Thoracic aorta (tissue), 2 donors: Measurements from ENCODE around the gene ATP10A. TPM values are rescaled to one million over a fixed set of nuclear protein-coding genes. Genes with fewer than 3 reads are reported as not detected.

Experiments used
- ATAC-seq: fragments of 150-250 bp; one replicate; pipeline ENCODE4 v1.8.0; 2017; ENCODE audit warnings: low read depth; ENCODE audit not compliant: insufficient number of reproducible peaks, low FRiP score
- DNase-seq: peaks from one replicate; pipeline ENCODE4 v3.0.0-alpha.2; 2020; ENCODE audit warnings: low spot score
- H3K27ac ChIP-seq, 2 donors: fragments of 200-600 bp; sonication (generic); 1 replicate in 1 of 2; 2 replicates in 1 of 2; pipeline ENCODE4 v1.5.1; 2016; ENCODE audit warnings: mild to moderate bottlenecking in 2 of 2, moderate library complexity in 2 of 2
- H3K27me3 ChIP-seq: fragments of 200-600 bp; sonication (generic); replicated peaks from 2 replicates; pipeline ENCODE4 v1.6.0; 2016; ENCODE audit warnings: mild to moderate bottlenecking; ENCODE audit not compliant: insufficient read depth
- H3K36me3 ChIP-seq: fragments of 200-600 bp; sonication (generic); one replicate; pipeline ENCODE4 v1.5.1; 2016
- H3K4me1 ChIP-seq, 2 donors: fragments of 200-600 bp; sonication (generic); 1 replicate in 1 of 2; 2 replicates in 1 of 2; pipeline versions ENCODE4 v1.5.1 to v1.6.0; 2016; ENCODE audit warnings: low read depth in 2 of 2, mild to moderate bottlenecking in 1 of 2; ENCODE audit not compliant: control insufficient read depth in 1 of 2
- H3K4me3 ChIP-seq: fragments of 200-600 bp; sonication (generic); 2 replicates; pipeline ENCODE4 v1.5.1; 2016; ENCODE audit warnings: mild to moderate bottlenecking
- H3K9me3 ChIP-seq: fragments of 200-600 bp; sonication (generic); 2 replicates; pipeline ENCODE4 v1.5.1; 2016
- CTCF ChIP-seq: fragments of 200-600 bp; sonication (generic); IDR thresholded peaks from one replicate; pipeline ENCODE4 v1.5.1; 2019; ENCODE audit warnings: antibody characterized with exemption
- total RNA-seq, 2 donors: library from RNA; depleted of rRNA; stranded (reverse); fragments of >200 nt; gene quantifications; one replicate each; pipeline versions ENCODE4 v1.1.0 to v1.2.3, GENCODE V29; 2016

Gene ATP10A
- total RNA-seq, 2 donors from 2014 or later: 59.4 to 89.8 TPM

- no peak for TF ChIP-seq CTCF
- no peak overlapping the region for H3K27ac ChIP-seq
- peaks cover 8 to 30% of the 10 kb centered on the region in 2 donors for H3K4me1 ChIP-seq
- DNase-seq (no peak), ATAC-seq (no peak)
- H3K27me3 ChIP-seq: no peaks in the 10 kb centered on the region
- no peaks in the 10 kb centered on the region for H3K9me3 ChIP-seq
- H3K36me3 ChIP-seq: peaks cover 8% of the 10 kb centered on the region
- H3K4me3 ChIP-seq: no peak overlapping the region
Measured at GRCh38 chr15:25770031-25770430, 93.1 kb downstream of the ATP10A start.

- Histone ChIP-seq H3K27me3 (no peaks in the 10 kb centered on the region), H3K9me3 (no peaks in the 10 kb centered on the region), H3K36me3 (peaks cover 18% of the 10 kb centered on the region), H3K27ac (no peak overlapping the region), H3K4me1 (peaks cover 8 to 27% of the 10 kb centered on the region in 2 donors), H3K4me3 (no peak overlapping the region)
- no peak for TF ChIP-seq CTCF
- no peak for ATAC-seq
- no peak for DNase-seq
Measured at GRCh38 chr15:25768271-25768670, 94.9 kb downstream of the ATP10A start.

GRCh38 chr15:25767356-25768151, 95.6 kb downstream of the ATP10A start:
- DNase-seq (no peak), ATAC-seq (no peak)
- no peak overlapping the region for H3K4me3 ChIP-seq
- peaks cover 18% of the 10 kb centered on the region for H3K36me3 ChIP-seq
- H3K9me3 ChIP-seq: no peaks in the 10 kb centered on the region
- peaks cover 8 to 32% of the 10 kb centered on the region in 2 donors for H3K4me1 ChIP-seq
- no peak for TF ChIP-seq CTCF
- no peaks in the 10 kb centered on the region for H3K27me3 ChIP-seq
- H3K27ac ChIP-seq: no peak overlapping the region

GRCh38 chr15:25766417-25766816, 96.7 kb downstream of the ATP10A start:
- Histone ChIP-seq H3K27ac (no peak overlapping the region), H3K9me3 (no peaks in the 10 kb centered on the region), H3K36me3 (peaks cover 18% of the 10 kb centered on the region), H3K4me1 (peaks cover 8 to 34% of the 10 kb centered on the region in 2 donors), H3K27me3 (no peaks in the 10 kb centered on the region), H3K4me3 (no peak overlapping the region)
- TF ChIP-seq CTCF: no peak
- ATAC-seq (no peak), DNase-seq (no peak)

GRCh38 chr15:25764980-25765735, 98.0 kb downstream of the ATP10A start:
- DNase-seq (no peak), ATAC-seq (no peak)
- no peak for TF ChIP-seq CTCF

More at GRCh38 chr15:25764980-25765735, 98.0 kb downstream of the ATP10A start:
- peaks cover 18% of the 10 kb centered on the region for H3K36me3 ChIP-seq
- H3K4me3 ChIP-seq: no peak overlapping the region
- H3K4me1 ChIP-seq: peaks cover 0 to 25% of the 10 kb centered on the region in 2 donors
- no peak overlapping the region for H3K27ac ChIP-seq
- H3K9me3 ChIP-seq: no peaks in the 10 kb centered on the region
- H3K27me3 ChIP-seq: no peaks in the 10 kb centered on the region
